ENCODE measurements around the gene MAP3K13.

MAP3K13 gene

GRCh38 chr3:185504636-185505035 is 141.7 kb downstream of the MAP3K13 start:
- TF ChIP-seq REST (IDR thresholded peaks at IDR 0.05; ENCODE audit: insufficient read depth in 1 of 2, low read depth in 2 of 2, low read length in 2 of 2) (no peak), POLR2AphosphoS5 (IDR thresholded peaks at IDR 0.05; ENCODE audit: low read depth, low read length) (no peak), TAF1 (IDR thresholded peaks at IDR 0.05; ENCODE audit: borderline replicate concordance, insufficient read depth, low read length) (no peak), FOXP2 (optimal IDR thresholded peaks at IDR 0.05; ENCODE audit: borderline replicate concordance, extremely low read depth, extremely low read length, insufficient read depth) (no peak), SIN3A (IDR thresholded peaks at IDR 0.05; ENCODE audit: borderline replicate concordance, insufficient read depth, low read length) (no peak)

GRCh38 chr3:185507883-185508282 is 144.9 kb downstream of the MAP3K13 start:
- no peak for TF ChIP-seq FOXP2 (optimal IDR thresholded peaks at IDR 0.05; ENCODE audit: borderline replicate concordance, extremely low read depth, extremely low read length, insufficient read depth)
- no peak for TF ChIP-seq REST (IDR thresholded peaks at IDR 0.05; ENCODE audit: insufficient read depth in 1 of 2, low read depth in 2 of 2, low read length in 2 of 2)
- TF ChIP-seq TAF1 (IDR thresholded peaks at IDR 0.05; ENCODE audit: borderline replicate concordance, insufficient read depth, low read length) = no peak
- TF ChIP-seq POLR2AphosphoS5 (IDR thresholded peaks at IDR 0.05; ENCODE audit: low read depth, low read length) = no peak
- no peak for TF ChIP-seq SIN3A (IDR thresholded peaks at IDR 0.05; ENCODE audit: borderline replicate concordance, insufficient read depth, low read length)

DNA sequence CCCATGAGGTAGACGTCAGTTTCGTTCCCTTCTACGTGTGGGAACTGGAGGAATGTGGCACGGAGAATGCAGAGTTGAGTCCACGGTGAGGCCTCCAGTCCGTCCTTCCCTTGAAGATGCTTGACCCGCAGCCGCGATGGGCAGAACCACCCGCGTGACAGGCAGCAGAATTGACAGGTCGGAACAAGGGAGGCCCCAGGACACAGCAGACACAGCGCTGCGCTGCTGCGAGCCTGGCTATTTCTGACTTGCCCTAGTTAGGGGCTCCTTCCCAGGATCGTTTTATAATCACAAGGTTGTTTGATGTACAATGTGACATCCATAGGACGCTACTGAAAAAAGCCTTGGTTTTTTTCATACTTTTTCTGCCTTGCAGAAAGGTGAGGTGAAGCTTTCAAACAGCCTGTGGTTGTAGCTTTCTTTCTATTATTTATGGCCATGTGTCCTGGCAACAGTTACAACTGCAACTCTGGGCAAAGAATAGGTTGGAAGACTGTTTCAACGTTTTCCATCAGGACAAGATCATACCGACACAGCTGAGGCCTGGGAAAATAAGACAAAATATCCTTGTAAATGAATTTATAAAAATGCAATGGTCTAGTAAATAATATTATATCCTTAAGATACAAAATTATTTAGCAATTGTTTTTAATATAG is 145.5 kb downstream of the MAP3K13 start:
- TF ChIP-seq SIN3A (IDR thresholded peaks at IDR 0.05; ENCODE audit: borderline replicate concordance, insufficient read depth, low read length) (no peak), FOXP2 (optimal IDR thresholded peaks at IDR 0.05; ENCODE audit: borderline replicate concordance, extremely low read depth, extremely low read length, insufficient read depth) (no peak), TAF1 (IDR thresholded peaks at IDR 0.05; ENCODE audit: borderline replicate concordance, insufficient read depth, low read length) (no peak), POLR2AphosphoS5 (IDR thresholded peaks at IDR 0.05; ENCODE audit: low read depth, low read length) (no peak), REST (IDR thresholded peaks at IDR 0.05; ENCODE audit: insufficient read depth in 1 of 2, low read depth in 2 of 2, low read length in 2 of 2) (no peak)

DNA sequence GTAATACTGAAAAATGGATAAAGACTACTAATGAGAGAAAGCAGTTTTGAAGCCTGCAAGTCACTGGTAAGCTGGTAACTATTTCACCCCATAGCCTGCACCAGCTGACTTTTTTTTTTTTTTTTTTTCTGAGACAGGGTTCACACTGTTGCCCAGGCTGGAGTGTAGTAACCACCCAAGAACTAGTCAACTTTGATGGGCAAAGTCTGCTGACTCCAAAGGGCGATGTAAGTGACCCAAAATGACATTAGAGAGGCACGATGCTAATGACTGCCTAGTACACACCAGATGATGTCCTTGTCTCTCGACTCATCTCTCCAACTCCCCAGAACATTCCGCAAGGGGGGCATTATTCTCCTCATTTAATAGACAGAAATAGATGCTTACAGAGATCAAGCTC is 148.8 kb downstream of the MAP3K13 start:
- no peak for TF ChIP-seq REST (IDR thresholded peaks at IDR 0.05; ENCODE audit: insufficient read depth in 1 of 2, low read depth in 2 of 2, low read length in 2 of 2)
- TF ChIP-seq TAF1 (IDR thresholded peaks at IDR 0.05; ENCODE audit: borderline replicate concordance, insufficient read depth, low read length) = no peak
- no peak for TF ChIP-seq POLR2AphosphoS5 (IDR thresholded peaks at IDR 0.05; ENCODE audit: low read depth, low read length)
- TF ChIP-seq SIN3A (IDR thresholded peaks at IDR 0.05; ENCODE audit: borderline replicate concordance, insufficient read depth, low read length) = no peak
- no peak for TF ChIP-seq FOXP2 (optimal IDR thresholded peaks at IDR 0.05; ENCODE audit: borderline replicate concordance, extremely low read depth, extremely low read length, insufficient read depth)
